GM12873 (cell line): ENCODE data around the gene TNFRSF1A.

Experiments used
- CTCF ChIP-seq: IDR thresholded peaks from 2 replicates; pipeline ENCODE4 v1.5.1; 2012; ENCODE audit warnings: low read depth, mild to moderate bottlenecking, moderate library complexity, low read length, control low read depth; ENCODE audit not compliant: insufficient read depth; ENCODE audit errors: missing control alignments

Gene TNFRSF1A

GRCh38 chr12:6321905-6322304 is 20.0 kb downstream of the TNFRSF1A start:
- no peak for TF ChIP-seq CTCF

GRCh38 chr12:6319446-6319845 is 22.4 kb downstream of the TNFRSF1A start:
- no peak for TF ChIP-seq CTCF

GRCh38 chr12:6318440-6318879 is 23.4 kb downstream of the TNFRSF1A start:
- no peak for TF ChIP-seq CTCF

- no peak for TF ChIP-seq CTCF
These were observed 24.0 kb downstream of the TNFRSF1A start for GRCh38 chr12:6317693-6318439.

GRCh38 chr12:6316921-6317692 is 24.8 kb downstream of the TNFRSF1A start:
- no peak for TF ChIP-seq CTCF

GRCh38 chr12:6315704-6316597 is 25.9 kb downstream of the TNFRSF1A start:
- TF ChIP-seq CTCF: no peak
